Measurements from ENCODE around the gene PCDH9.

Gene PCDH9

GRCh38 chr13:66322936-66323335, 907.2 kb downstream of the PCDH9 start:
- in situ Hi-C loops (cut with MboI; ENCODE audit: low sequenced_read_pairs, unreplicated experiment) = no loop called here
- no peak for TF ChIP-seq CTCF (IDR thresholded peaks at IDR 0.05; ENCODE audit: borderline replicate concordance, control extremely low read depth, extremely low read depth, insufficient read depth, missing control alignments)
- DNase-seq (ENCODE audit: low spot score) = no peak

- no peak for TF ChIP-seq CTCF (IDR thresholded peaks at IDR 0.05; ENCODE audit: borderline replicate concordance, control extremely low read depth, extremely low read depth, insufficient read depth, missing control alignments)
- in situ Hi-C loops (cut with MboI; ENCODE audit: low sequenced_read_pairs, unreplicated experiment) = no loop called here
- DNase-seq (ENCODE audit: low spot score) = no peak
Measured at GRCh38 chr13:66322193-66322740, 907.9 kb downstream of the PCDH9 start.

GRCh38 chr13:66314911-66315310, 915.2 kb downstream of the PCDH9 start:
- no peak for TF ChIP-seq CTCF (IDR thresholded peaks at IDR 0.05; ENCODE audit: borderline replicate concordance, control extremely low read depth, extremely low read depth, insufficient read depth, missing control alignments)
- in situ Hi-C loops (cut with MboI; ENCODE audit: low sequenced_read_pairs, unreplicated experiment) = no loop called here
- no peak for DNase-seq (ENCODE audit: low spot score)

- DNase-seq (ENCODE audit: low spot score) = no peak
- in situ Hi-C loops (cut with MboI; ENCODE audit: low sequenced_read_pairs, unreplicated experiment) = no loop called here
Measured at GRCh38 chr13:66313413-66313812, 916.7 kb downstream of the PCDH9 start.

GRCh38 chr13:66312312-66313087, 917.6 kb downstream of the PCDH9 start:
- no peak for DNase-seq (ENCODE audit: low spot score)
- TF ChIP-seq CTCF (IDR thresholded peaks at IDR 0.05; ENCODE audit: borderline replicate concordance, control extremely low read depth, extremely low read depth, insufficient read depth, missing control alignments) = no peak
- in situ Hi-C loops (cut with MboI; ENCODE audit: low sequenced_read_pairs, unreplicated experiment) = no loop called here

More at GRCh38 chr13:66313413-66313812, 916.7 kb downstream of the PCDH9 start:
- TF ChIP-seq CTCF (IDR thresholded peaks at IDR 0.05; ENCODE audit: borderline replicate concordance, control extremely low read depth, extremely low read depth, insufficient read depth, missing control alignments) = no peak

- TF ChIP-seq CTCF (IDR thresholded peaks at IDR 0.05; ENCODE audit: borderline replicate concordance, control extremely low read depth, extremely low read depth, insufficient read depth, missing control alignments) = no peak
- no peak for DNase-seq (ENCODE audit: low spot score)
- in situ Hi-C loops (cut with MboI; ENCODE audit: low sequenced_read_pairs, unreplicated experiment) = no loop called here
Measured at GRCh38 chr13:66305961-66306617, 924.0 kb downstream of the PCDH9 start.

Data from GM13976 (cell line).